ENCODE measurements around the gene NINJ2. TPM values are rescaled to one million over a fixed set of nuclear protein-coding genes. Genes with fewer than 3 reads are reported as not detected.
A peak's percentile ranks its signal among the peaks of the same experiment; 100 is the strongest.
"Not testable (repeated sequence)": the region's sequence is repeated elsewhere in the genome, so short reads cannot be mapped to it uniquely, and the experiment has no call there.

Gene NINJ2, protein sequence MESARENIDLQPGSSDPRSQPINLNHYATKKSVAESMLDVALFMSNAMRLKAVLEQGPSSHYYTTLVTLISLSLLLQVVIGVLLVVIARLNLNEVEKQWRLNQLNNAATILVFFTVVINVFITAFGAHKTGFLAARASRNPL
- total RNA-seq: 10 to 100 TPM in 3 of 4 donors, 1 to 10 TPM in 1; 8.6 to 28.9 (median 17.5) TPM

DNA sequence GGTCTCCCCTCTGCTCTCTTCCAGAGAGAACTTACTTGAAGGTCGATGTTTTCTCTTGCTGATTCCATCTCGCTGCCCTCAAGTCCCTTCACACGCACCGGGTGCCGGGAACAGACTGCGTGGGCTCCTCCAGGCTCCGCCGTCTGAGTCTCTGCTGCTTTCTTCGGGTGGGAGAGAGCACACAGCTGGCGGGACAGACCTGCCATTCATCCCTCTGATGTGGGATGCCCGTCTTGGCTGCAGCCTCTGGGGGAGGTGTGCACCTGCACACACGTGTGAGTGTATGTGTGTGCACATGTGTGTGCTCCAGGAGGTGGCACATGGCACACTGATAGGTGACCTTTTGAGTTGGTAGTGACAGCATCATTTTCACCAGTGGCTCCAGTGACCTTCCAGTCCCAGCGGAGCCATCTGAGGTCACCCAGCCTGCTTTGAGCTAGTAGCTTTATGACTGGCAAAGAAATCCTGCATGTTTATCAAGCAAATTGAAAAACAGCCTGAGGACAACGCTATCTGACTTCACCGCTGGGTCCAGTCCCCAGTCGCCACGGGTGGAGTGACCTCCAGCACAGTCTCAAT, at the start of gene NINJ2:
TSS of gene NINJ2 (minus strand) at position 153 of the 579 bp plus-strand sequence. CDS start at position 68, 85 bp downstream.
- ATAC-seq (ENCODE audit: low FRiP score): peak; percentile 7
- no peak for DNase-seq (ENCODE audit: low spot score)
- no peak for TF ChIP-seq CTCF (IDR thresholded peaks at IDR 0.05)

DNA sequence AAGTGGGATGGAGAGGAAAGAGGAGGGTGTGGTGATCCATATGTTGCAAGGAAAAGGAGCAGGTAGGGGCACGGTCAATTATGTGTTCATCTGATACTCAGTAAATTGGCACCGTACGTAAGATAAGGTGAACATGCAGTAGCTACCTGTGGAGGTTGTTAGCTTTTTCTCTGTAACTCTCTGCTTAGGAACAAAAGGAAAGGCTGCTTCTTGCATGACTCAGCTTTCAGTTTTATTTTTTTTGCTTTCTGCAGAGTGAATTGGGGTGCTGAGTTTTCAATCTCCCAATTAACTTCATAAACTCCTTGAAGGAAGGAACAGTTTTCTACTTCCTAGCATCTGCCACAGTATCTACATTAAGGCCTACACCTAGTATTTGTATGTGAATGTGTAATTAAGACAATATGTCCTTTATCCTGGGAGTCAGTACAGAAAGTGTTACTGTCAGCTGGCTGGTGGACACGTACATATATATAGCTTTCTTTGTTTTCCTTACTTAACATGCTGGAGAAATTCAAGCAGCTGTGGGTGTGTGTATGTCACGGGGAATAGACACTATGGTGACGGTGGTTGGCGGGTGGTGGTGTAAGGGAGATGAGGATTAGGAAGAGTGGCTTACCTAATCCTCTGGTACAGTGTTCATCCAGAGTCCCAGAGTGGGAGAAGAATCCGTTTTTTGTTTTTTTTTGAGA, 49.1 kb upstream of the NINJ2 start:
- no peak for TF ChIP-seq CTCF (IDR thresholded peaks at IDR 0.05)
- no peak for ATAC-seq (ENCODE audit: low FRiP score)
- DNase-seq (ENCODE audit: low spot score): no peak

DNA sequence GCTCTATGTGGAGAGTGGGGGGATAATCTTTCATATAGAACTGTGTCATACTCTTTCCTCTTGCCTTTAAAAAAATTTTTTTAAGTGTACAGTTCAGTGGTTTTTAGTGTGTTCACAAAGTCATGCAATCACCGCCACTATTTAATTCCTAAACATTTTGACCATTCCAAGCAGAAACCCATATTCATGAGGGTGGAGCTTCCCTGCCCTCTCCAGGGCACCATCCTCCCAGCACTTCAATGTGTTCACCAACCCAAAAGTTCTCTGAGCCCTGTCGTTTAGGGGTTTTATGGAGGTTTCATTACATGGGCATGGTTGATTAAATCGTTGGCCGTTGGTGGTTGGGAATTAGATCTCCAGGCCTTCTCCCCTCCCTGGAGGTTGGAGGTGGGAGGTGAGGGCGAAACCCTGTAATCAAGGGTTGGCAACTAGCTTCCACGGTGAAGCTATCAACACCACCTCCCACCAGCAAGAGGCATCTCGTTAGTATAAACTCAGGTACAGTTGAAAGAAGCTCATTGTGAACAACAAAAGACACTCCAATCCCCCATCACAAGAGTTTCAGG, 46.3 kb upstream of the NINJ2 start:
- no peak for DNase-seq (ENCODE audit: low spot score)
- no peak for ATAC-seq (ENCODE audit: low FRiP score)
- no peak for TF ChIP-seq CTCF (IDR thresholded peaks at IDR 0.05)

DNA sequence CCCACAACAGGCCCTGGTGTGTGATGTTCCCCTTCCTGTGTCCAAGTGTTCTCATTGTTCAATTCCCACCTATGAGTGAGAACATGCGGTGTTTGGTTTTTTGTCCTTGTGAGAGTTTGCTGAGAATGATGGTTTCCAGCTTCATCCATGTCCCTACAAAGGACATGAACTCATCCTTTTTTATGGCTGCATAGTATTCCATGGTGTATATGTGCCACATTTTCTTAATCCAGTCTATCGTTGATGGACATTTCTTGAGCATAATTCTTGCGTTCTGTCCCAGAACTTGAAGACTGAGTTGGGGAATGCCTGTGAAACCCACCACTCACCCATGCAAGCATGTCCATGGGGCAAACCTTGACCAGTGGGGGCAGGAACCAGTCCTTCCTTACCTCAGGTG, 44.8 kb upstream of the NINJ2 start:
- not testable (repeated sequence) for DNase-seq (ENCODE audit: low spot score); ATAC-seq (ENCODE audit: low FRiP score)

GRCh38 chr12:704516-705242, 41.4 kb upstream of the NINJ2 start:
- no peak for TF ChIP-seq CTCF (IDR thresholded peaks at IDR 0.05)
- ATAC-seq (ENCODE audit: low FRiP score): no peak
- DNase-seq (ENCODE audit: low spot score): no peak

DNA sequence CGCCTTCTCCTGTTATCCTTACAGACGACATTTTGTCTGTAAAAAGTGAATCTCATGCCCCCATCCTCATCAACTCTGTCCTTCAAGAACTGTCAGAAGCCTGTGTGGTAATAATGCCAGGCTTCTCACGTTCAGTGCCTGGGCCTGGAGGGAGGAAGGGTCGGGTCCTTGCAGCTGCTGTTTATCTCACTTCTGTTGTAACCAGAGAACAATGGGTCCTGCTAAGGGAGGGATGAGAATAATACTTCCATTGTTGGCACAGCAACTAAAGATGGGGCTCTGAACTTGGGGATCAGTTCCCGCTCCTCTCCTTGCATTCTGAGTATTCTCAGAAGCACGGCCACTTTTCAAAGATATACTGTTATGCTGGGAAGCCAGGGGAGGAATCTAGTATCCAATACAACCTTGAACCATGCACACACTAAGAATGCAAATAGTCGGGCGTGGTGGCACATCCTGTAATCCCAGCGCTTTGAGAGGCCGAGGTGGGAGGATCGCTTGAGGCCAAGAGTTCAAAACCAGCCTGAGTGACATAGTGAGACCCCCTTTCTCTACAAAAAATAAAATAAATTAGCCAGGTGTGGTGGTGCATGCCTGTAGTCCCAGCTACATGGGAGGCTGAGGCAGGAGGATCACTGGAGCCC, 38.8 kb upstream of the NINJ2 start:
- no peak for TF ChIP-seq CTCF (IDR thresholded peaks at IDR 0.05)
- no peak for DNase-seq (ENCODE audit: low spot score)
- ATAC-seq (ENCODE audit: low FRiP score): no peak

DNA sequence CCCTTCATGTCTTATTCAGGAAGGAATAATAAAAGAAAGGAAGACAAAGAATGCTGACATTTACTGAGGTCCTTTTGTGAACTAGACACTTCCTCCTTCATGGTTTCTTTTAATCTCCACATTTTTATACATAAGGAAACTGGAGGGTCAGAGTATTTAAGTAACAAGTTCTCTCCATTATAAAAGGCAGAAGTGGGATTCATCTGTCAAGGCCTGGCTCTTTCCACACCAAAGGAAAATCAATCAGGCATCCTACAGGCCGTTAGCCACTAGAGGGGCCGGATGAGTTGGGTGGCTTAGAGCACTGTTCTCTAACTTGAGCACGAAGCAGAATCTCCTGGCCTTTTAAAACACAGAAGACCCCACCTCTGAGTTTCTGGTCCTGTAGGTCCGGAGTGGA, 36.8 kb upstream of the NINJ2 start:
- TF ChIP-seq CTCF (IDR thresholded peaks at IDR 0.05): no peak
- DNase-seq (ENCODE audit: low spot score): no peak
- no peak for ATAC-seq (ENCODE audit: low FRiP score)

DNA sequence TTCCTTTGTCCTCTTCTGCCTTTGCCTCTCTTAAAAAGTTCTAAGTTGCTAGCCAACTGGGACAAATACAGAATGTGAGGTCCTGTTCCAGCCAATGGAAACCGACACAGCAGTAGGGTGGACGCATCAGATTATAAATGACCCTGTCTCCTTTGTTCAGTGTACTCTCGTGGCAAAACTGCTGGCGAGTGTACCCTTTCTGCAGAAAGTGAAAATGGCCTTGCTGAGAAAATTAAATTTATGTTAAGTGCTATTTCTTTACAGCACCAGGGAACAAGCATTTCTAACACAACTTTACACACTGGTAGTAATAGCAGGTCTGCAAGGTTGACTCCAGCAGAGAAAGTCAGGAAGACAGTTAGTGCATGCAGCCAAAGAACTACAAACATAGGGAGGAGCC, 35.0 kb upstream of the NINJ2 start:
- ATAC-seq (ENCODE audit: low FRiP score); DNase-seq (ENCODE audit: low spot score): not testable (repeated sequence)

Measured in omental fat pad (tissue), 4 donors.